Smooth muscle cell (in vitro differentiated cells): ENCODE measurements around the gene OR2AE1. TPM values are rescaled to one million over a fixed set of nuclear protein-coding genes. Genes with fewer than 3 reads are reported as not detected.

Experiments
- DNase-seq: peaks from one replicate; lab custom pipeline; 2025; ENCODE audit not compliant: unreplicated experiment; lab: John Stamatoyannopoulos, UW
- H2AFZ ChIP-seq: fragments of 200-600 bp; sonication (generic); 2 replicates; pipeline ENCODE4 v1.6.0; 2016; ENCODE audit warnings: antibody characterized with exemption, low read depth, mild to moderate bottlenecking
- H3F3A ChIP-seq: fragments of 200-600 bp; sonication (generic); 2 replicates; pipeline ENCODE4 v1.6.0; 2017; ENCODE audit warnings: antibody characterized with exemption, low read depth
- H3K27ac ChIP-seq: fragments of 200-600 bp; sonication (generic); 2 replicates; pipeline ENCODE4 v1.5.1; 2016; ENCODE audit warnings: low read depth, mild to moderate bottlenecking
- H3K27me3 ChIP-seq: fragments of 200-600 bp; sonication (generic); 2 replicates; pipeline ENCODE4 v1.6.1; 2016; ENCODE audit warnings: low read depth, mild to moderate bottlenecking
- H3K36me3 ChIP-seq: fragments of 200-600 bp; sonication (generic); 2 replicates; pipeline ENCODE4 v1.5.1; 2016; ENCODE audit warnings: low read depth
- H3K4me1 ChIP-seq: fragments of 200-600 bp; sonication (generic); 2 replicates; pipeline ENCODE4 v1.5.1; 2016; ENCODE audit warnings: low read depth
- H3K4me2 ChIP-seq: fragments of 200-600 bp; sonication (generic); 2 replicates; pipeline ENCODE4 v1.6.0; 2016; ENCODE audit warnings: mild to moderate bottlenecking
- H3K4me3 ChIP-seq: fragments of 200-600 bp; sonication (generic); 2 replicates; pipeline ENCODE4 v1.5.1; 2016; ENCODE audit warnings: mild to moderate bottlenecking
- H3K79me2 ChIP-seq: fragments of 200-600 bp; sonication (generic); 2 replicates; pipeline ENCODE4 v1.6.0; 2016; ENCODE audit warnings: low read depth, mild to moderate bottlenecking
- H3K9ac ChIP-seq: fragments of 200-600 bp; sonication (generic); 2 replicates; pipeline ENCODE4 v1.6.0; 2016; ENCODE audit warnings: low read depth
- H3K9me3 ChIP-seq: fragments of 200-600 bp; sonication (generic); replicated peaks from 2 replicates; pipeline ENCODE4 v1.5.1; 2016; ENCODE audit warnings: low read depth
- H4K20me1 ChIP-seq: fragments of 200-600 bp; sonication (generic); 2 replicates; pipeline ENCODE4 v1.6.0; 2016; ENCODE audit warnings: low read depth
- WGBS: methylation state at CpG from one replicate; pipeline ENCODE4 v1.1.7; 2016; ENCODE audit warnings: low lambda C conversion rate; 5-methylcytosine and 5-hydroxymethylcytosine counted together
- polyA plus RNA-seq: library from polyadenylated mRNA; unstranded; fragments of >200 nt; fragmentation: Nextera tagmentation; extraction: Ambion mirVana; gene quantifications from 2 replicates; pipeline ENCODE4 v1.2.1, GENCODE V29; 2016
- total RNA-seq: library from RNA; depleted of rRNA; stranded (reverse); fragments of >200 nt; gene quantifications from 2 replicates; pipeline ENCODE4 v1.2.3, GENCODE V29; 2014
- TF ChIP-seq, protein P1 (sequence below): fragments of 200-600 bp; sonication (generic); IDR thresholded peaks from 2 replicates; pipeline ENCODE4 v1.5.1; 2017; ENCODE audit warnings: borderline replicate concordance, mild to moderate bottlenecking, antibody characterized with exemption; ENCODE audit not compliant: insufficient read depth, poor library complexity, severe bottlenecking

Gene OR2AE1
- total and polyA plus RNA-seq, 2 experiments from 2014 or later: not detected

DNA sequence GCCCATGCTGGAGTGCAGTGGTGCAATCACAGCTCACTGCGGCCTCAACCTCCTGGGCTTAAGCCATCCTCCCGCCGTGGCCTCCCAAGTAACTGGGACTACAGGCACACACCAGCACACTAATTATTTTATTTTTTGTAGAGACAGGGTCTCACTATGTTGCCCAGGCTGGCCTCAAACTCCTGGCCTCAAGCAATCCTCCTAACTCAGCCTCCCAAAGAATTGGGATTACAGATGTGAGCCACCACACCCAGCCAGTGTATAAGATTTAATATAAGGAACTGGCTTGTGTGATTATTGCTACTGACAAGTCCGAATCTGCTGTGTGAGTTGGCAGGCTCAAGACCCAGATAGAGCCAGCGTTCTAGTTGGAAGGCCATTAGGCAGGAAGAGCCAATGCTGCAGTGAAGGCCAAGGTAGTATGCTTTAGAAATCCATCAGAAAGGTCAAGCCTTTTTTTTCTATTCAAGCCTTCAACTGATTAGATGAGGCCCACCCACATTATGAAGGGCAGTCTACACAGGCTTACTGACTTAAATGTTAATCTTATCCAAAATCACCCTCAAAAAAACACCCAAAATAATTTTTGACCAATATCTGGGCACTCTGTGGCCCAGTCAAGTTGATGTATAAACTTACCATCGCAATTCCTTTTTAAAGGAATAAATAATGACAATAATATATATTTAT is 23.1 kb upstream of the OR2AE1 start:
- no peak overlapping the region for H3K27ac ChIP-seq

DNA sequence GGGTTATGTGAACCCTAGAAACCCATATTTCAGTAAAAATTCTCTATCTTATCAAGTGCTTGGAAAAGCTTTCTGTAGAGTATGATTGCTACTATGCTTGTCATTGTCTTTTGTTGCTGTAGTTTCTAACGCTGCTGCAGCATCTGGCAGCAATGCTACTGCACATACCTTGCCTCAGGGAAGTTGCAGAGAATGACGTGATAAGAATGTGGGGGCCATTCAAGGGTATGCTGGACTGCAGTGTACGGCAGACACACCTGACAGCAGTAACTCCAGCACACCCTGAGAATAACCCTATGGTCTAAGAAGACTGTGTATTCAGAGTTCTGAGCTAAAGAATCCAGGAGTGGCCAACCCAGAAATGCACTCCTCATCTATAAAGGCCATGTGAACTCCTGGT is 22.0 kb upstream of the OR2AE1 start:
- no peaks in the 10 kb centered on the region for H3F3A ChIP-seq
- H3K4me1 ChIP-seq: no peaks in the 10 kb centered on the region
- no peak overlapping the region for H3K4me2 ChIP-seq
- H3K36me3 ChIP-seq: no peaks in the 10 kb centered on the region
- no peak overlapping the region for H3K9ac ChIP-seq
- H4K20me1 ChIP-seq: no peaks in the 10 kb centered on the region
- TF ChIP-seq, protein P1, sequence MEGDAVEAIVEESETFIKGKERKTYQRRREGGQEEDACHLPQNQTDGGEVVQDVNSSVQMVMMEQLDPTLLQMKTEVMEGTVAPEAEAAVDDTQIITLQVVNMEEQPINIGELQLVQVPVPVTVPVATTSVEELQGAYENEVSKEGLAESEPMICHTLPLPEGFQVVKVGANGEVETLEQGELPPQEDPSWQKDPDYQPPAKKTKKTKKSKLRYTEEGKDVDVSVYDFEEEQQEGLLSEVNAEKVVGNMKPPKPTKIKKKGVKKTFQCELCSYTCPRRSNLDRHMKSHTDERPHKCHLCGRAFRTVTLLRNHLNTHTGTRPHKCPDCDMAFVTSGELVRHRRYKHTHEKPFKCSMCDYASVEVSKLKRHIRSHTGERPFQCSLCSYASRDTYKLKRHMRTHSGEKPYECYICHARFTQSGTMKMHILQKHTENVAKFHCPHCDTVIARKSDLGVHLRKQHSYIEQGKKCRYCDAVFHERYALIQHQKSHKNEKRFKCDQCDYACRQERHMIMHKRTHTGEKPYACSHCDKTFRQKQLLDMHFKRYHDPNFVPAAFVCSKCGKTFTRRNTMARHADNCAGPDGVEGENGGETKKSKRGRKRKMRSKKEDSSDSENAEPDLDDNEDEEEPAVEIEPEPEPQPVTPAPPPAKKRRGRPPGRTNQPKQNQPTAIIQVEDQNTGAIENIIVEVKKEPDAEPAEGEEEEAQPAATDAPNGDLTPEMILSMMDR: no peak
- no peak overlapping the region for H3K27ac ChIP-seq
- no peak overlapping the region for H2AFZ ChIP-seq
- no peak overlapping the region for H3K4me3 ChIP-seq
- H3K79me2 ChIP-seq: no peaks in the 10 kb centered on the region
- H3K27me3 ChIP-seq: no peaks in the 10 kb centered on the region
- DNase-seq: no peak
- H3K9me3 ChIP-seq: no peaks in the 10 kb centered on the region
- 52% methylated on average over 3 of the region's 3 CpGs for WGBS

More for the DNA sequence above, 23.1 kb upstream of the OR2AE1 start:
- TF ChIP-seq, protein P1: no peak
- Histone ChIP-seq H4K20me1 (no peaks in the 10 kb centered on the region), H3K9ac (no peak overlapping the region), H2AFZ (no peak overlapping the region), H3K4me1 (no peaks in the 10 kb centered on the region), H3K79me2 (no peaks in the 10 kb centered on the region), H3K36me3 (no peaks in the 10 kb centered on the region), H3K27me3 (no peaks in the 10 kb centered on the region), H3K9me3 (no peaks in the 10 kb centered on the region), H3K4me2 (no peak overlapping the region), H3K4me3 (no peak overlapping the region), H3F3A (no peaks in the 10 kb centered on the region)
- no peak for DNase-seq
- 95% methylated on average over 6 of the region's 6 CpGs for WGBS

DNA sequence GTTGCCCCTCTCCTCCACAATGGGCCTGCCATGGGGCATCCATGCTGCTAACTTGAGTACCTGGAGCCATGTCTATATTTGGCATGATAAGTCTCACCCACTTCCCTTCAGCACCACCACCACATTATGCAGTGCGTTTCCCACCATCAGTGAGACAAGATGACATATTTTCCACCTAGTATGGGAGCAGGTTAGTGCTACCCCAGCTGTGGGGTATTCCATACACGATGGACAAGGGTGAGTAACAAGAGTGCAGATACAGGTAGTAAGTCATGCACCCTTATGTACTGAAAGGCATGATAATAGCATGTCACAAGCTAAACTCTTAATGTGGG is 21.2 kb upstream of the OR2AE1 start:
- 88% methylated on average over 2 of the region's 2 CpGs for WGBS
- H3K79me2 ChIP-seq: no peaks in the 10 kb centered on the region
- H3F3A ChIP-seq: no peaks in the 10 kb centered on the region
- H3K36me3 ChIP-seq: no peaks in the 10 kb centered on the region
- H4K20me1 ChIP-seq: no peaks in the 10 kb centered on the region
- no peak for DNase-seq
- H3K9me3 ChIP-seq: no peaks in the 10 kb centered on the region
- H3K4me1 ChIP-seq: no peaks in the 10 kb centered on the region
- TF ChIP-seq, protein P1: no peak
- no peak overlapping the region for H3K4me3 ChIP-seq
- no peak overlapping the region for H3K27ac ChIP-seq
- no peak overlapping the region for H3K9ac ChIP-seq
- no peak overlapping the region for H3K4me2 ChIP-seq
- H3K27me3 ChIP-seq: no peaks in the 10 kb centered on the region
- H2AFZ ChIP-seq: no peak overlapping the region
